Measurements from ENCODE around the gene BBS9.

DNA sequence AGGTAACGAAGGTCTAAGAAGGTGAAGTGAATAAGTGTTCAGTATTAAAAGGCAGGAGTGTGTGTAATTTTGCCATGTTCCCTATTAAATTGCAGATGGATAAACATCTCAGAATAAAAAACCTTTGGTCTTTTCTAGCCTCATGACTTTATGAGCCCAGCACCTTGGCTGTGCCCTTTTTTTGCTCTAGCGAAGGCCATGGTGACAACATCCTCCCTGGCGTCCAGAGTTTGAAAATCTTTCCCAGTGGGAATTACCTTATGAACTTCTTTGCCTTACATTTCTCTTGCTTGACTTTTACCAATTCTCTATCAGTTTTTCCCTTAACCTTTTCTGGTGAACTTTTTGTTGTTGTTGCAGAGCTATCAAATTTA, 407.7 kb downstream of the BBS9 start:
- TF ChIP-seq EZH2 (IDR thresholded peaks at IDR 0.05), result no peak
- no peak for TF ChIP-seq POLR2AphosphoS5 (IDR thresholded peaks at IDR 0.05; ENCODE audit: borderline replicate concordance, low read depth, low read length)
- no peak for TF ChIP-seq FOXP2 (optimal IDR thresholded peaks at IDR 0.05; ENCODE audit: control extremely low read depth, extremely low read length, insufficient read depth)

All from SK-N-MC (cell line).